HepG2 (cell line): ENCODE measurements around the gene TRIP6. TPM values are rescaled to one million over a fixed set of nuclear protein-coding genes. Genes with fewer than 3 reads are reported as not detected.

ENCODE experiments used
- ARID4A ChIP-seq: sonication (generic); formaldehyde crosslinking; IDR thresholded peaks from 2 replicates; pipeline ENCODE4 v1.5.0; 2020; ENCODE audit warnings: mild to moderate bottlenecking, missing genetic modification reagents, borderline replicate concordance
- DMAP1 ChIP-seq: IDR thresholded peaks from 2 replicates; pipeline ENCODE4 v1.6.1; 2016
- DNMT1 ChIP-seq: sonication (generic); formaldehyde crosslinking; IDR thresholded peaks from 2 replicates; pipeline ENCODE4 v1.5.1; 2020; ENCODE audit warnings: mild to moderate bottlenecking, missing genetic modification reagents
- DRAP1 ChIP-seq: IDR thresholded peaks from 2 replicates; pipeline ENCODE4 v1.6.1; 2016; ENCODE audit warnings: missing genetic modification reagents, missing compliant biosample characterization
- GABPA ChIP-seq, 2 experiments: IDR thresholded peaks; 2 replicates each; pipeline ENCODE4 v1.6.1; 2011 to 2016; ENCODE audit warnings: low read depth in 2 of 2, low read length in 1 of 2, missing biosample characterization in 1 of 2, missing genetic modification characterization in 1 of 2
- GPN1 ChIP-seq: sonication (generic); formaldehyde crosslinking; IDR thresholded peaks from 2 replicates; pipeline ENCODE4 v1.5.1; 2020; ENCODE audit warnings: missing genetic modification reagents, borderline replicate concordance
- HIVEP1 ChIP-seq: sonication (generic); formaldehyde crosslinking; IDR thresholded peaks from 2 replicates; pipeline ENCODE4 v1.4.0; 2020; ENCODE audit warnings: mild to moderate bottlenecking, missing genetic modification reagents
- HNF1A ChIP-seq, 2 experiments: sonication (generic) in 1 of 2; formaldehyde crosslinking in 1 of 2; IDR thresholded peaks; 2 replicates each; pipeline versions ENCODE4 v1.4.0 to v1.6.1; 2016 to 2020; ENCODE audit warnings: borderline replicate concordance in 1 of 2, low read depth in 1 of 2, mild to moderate bottlenecking in 1 of 2, missing genetic modification reagents in 1 of 2
- HNRNPL ChIP-seq: fragments of 200-400 bp; formaldehyde crosslinking; IDR thresholded peaks from 2 replicates; pipeline ENCODE4 v1.6.1; 2017; ENCODE audit warnings: mild to moderate bottlenecking, low read depth, low read length
- KDM4B ChIP-seq: sonication (generic); formaldehyde crosslinking; IDR thresholded peaks from 2 replicates; pipeline ENCODE4 v1.4.0; 2020; ENCODE audit warnings: missing genetic modification reagents
- ONECUT2 ChIP-seq: sonication (generic); formaldehyde crosslinking; IDR thresholded peaks from 2 replicates; pipeline ENCODE4 v1.4.0; 2020; ENCODE audit warnings: missing genetic modification reagents
- PPARG ChIP-seq: conservative IDR thresholded peaks from 2 replicates; pipeline ENCODE4 v1.6.1; 2016; ENCODE audit warnings: missing biosample characterization, missing genetic modification reagents
- PTBP1 ChIP-seq: fragments of 200-400 bp; formaldehyde crosslinking; IDR thresholded peaks from 2 replicates; pipeline ENCODE4 v1.6.1; 2018; ENCODE audit warnings: low read length, low read depth; ENCODE audit not compliant: poor library complexity, severe bottlenecking
- RXRA ChIP-seq: sonication (generic); formaldehyde crosslinking; IDR thresholded peaks from 2 replicates; pipeline ENCODE4 v1.5.1; 2020; ENCODE audit warnings: missing genetic modification reagents
- SALL1 ChIP-seq: sonication (generic); formaldehyde crosslinking; IDR thresholded peaks from 2 replicates; pipeline ENCODE4 v1.8.0; 2022; ENCODE audit warnings: mild to moderate bottlenecking, missing genetic modification reagents
- STAG1 ChIP-seq: sonication (generic); formaldehyde crosslinking; IDR thresholded peaks from 2 replicates; pipeline ENCODE4 v1.4.0; 2020; ENCODE audit warnings: missing genetic modification reagents
- WIZ ChIP-seq: sonication (generic); formaldehyde crosslinking; IDR thresholded peaks from 2 replicates; pipeline ENCODE4 v1.5.1; 2020; ENCODE audit warnings: mild to moderate bottlenecking, missing genetic modification reagents
- ZBTB7A ChIP-seq: sonication (generic); formaldehyde crosslinking; IDR thresholded peaks from 2 replicates; pipeline ENCODE4 v1.8.0; 2022; ENCODE audit warnings: mild to moderate bottlenecking, missing genetic modification reagents
- ZNF274 ChIP-seq: sonication (generic); formaldehyde crosslinking; IDR thresholded peaks from 2 replicates; pipeline ENCODE4 v1.5.1; 2020; ENCODE audit warnings: mild to moderate bottlenecking, missing genetic modification reagents
- ZNF766 ChIP-seq: sonication (generic); formaldehyde crosslinking; IDR thresholded peaks from 2 replicates; pipeline ENCODE4 v1.5.0; 2020; ENCODE audit warnings: missing genetic modification reagents, borderline replicate concordance
- polyA plus RNA-seq, 8 experiments: library from polyadenylated mRNA; depleted of rRNA in 3 of 8; stranded (reverse) in 7 of 8; unstranded in 1 of 8; fragments of >200 nt; fragmentation: Illumina TruSeq in 4 of 8; extraction: Trizol in 4 of 8; gene quantifications; 2 replicates each; pipeline versions ENCODE4 v1.2.1 to v1.2.3, GENCODE V29; 2011 to 2016; ENCODE audit warnings: low read depth in 4 of 8, missing spikeins in 1 of 8, mixed read lengths in 1 of 8; ENCODE audit not compliant: insufficient read depth in 1 of 8
- total RNA-seq, 5 experiments: library from RNA; depleted of rRNA; stranded (reverse); fragments of >200 nt; fragmentation: Illumina TruSeq; extraction: Trizol; gene quantifications; 2 replicates each; pipeline ENCODE4 v1.2.3, GENCODE V29; 2016; ENCODE audit warnings: low read depth in 1 of 5

TRIP6 gene
- total and polyA plus RNA-seq, 2 of the 13 experiments (the other 11 are each of a cell fraction or from before 2014, with no cell fraction given) = 0.34 to 0.38 TPM

- no peak for TF ChIP-seq HNF1A (IDR thresholded peaks at IDR 0.05; ENCODE audit: low read depth)
- peak; percentile 44; the same call in 1 of the 2 replicates for TF ChIP-seq HNF1A (CRISPR knock-in tag; IDR thresholded peaks at IDR 0.05; ENCODE audit: borderline replicate concordance)
- peak; percentile 62; the same call in 1 of the 2 replicates for TF ChIP-seq ZNF274 (CRISPR knock-in tag)
- TF ChIP-seq DRAP1 (CRISPR knock-in tag) = 0 out of 2 replicates have a peak, but pooled peaks have one; percentile 48
- TF ChIP-seq ONECUT2 (CRISPR knock-in tag) = no peak
- no peak for TF ChIP-seq PTBP1
- peak; percentile 55; the same call in 1 of the 2 replicates for TF ChIP-seq ARID4A (CRISPR knock-in tag)
- TF ChIP-seq DNMT1 = peak; percentile 25; the same call in 1 of the 2 replicates
- peak; percentile 71; the same call in 1 of the 2 replicates for TF ChIP-seq SALL1 (CRISPR knock-in tag)
- TF ChIP-seq GPN1 (CRISPR knock-in tag) = no peak
- 0 out of 2 replicates have a peak, but pooled peaks have one; percentile 33 for TF ChIP-seq PPARG (CRISPR knock-in tag)
- TF ChIP-seq HNRNPL = peak; percentile 78; the same call in 1 of the 2 replicates
- TF ChIP-seq GABPA (IDR thresholded peaks at IDR 0.05; ENCODE audit: low read depth, low read length) = no peak
- no peak for TF ChIP-seq GABPA (CRISPR knock-in tag; IDR thresholded peaks at IDR 0.05; ENCODE audit: low read depth)
- peak; percentile 28; the same call in 1 of the 2 replicates for TF ChIP-seq KDM4B
- TF ChIP-seq HIVEP1 (CRISPR knock-in tag) = peak; percentile 76
- peak; percentile 76 for TF ChIP-seq RXRA (CRISPR knock-in tag)
- peak; percentile 94 for TF ChIP-seq ZBTB7A (CRISPR knock-in tag)
- peak; percentile 35; the same call in 1 of the 2 replicates for TF ChIP-seq ZNF766
- TF ChIP-seq WIZ = no peak
- peak; percentile 62 for TF ChIP-seq STAG1
- TF ChIP-seq DMAP1 (CRISPR knock-in tag) = peak; percentile 64; the same call in 1 of the 2 replicates
Measured at GRCh38 chr7:100827330-100828226, 39.6 kb upstream of the TRIP6 start, which contains the start of gene EPHB4 (continued).
